Transverse colon (tissue), 4 donors: ENCODE measurements around the gene RAB10.

Source experiments
- EP300 ChIP-seq: sonication (generic); formaldehyde crosslinking; IDR thresholded peaks from one replicate; pipeline ENCODE4 v1.6.1; 2017; ENCODE audit warnings: antibody characterized with exemption, low read depth
- POLR2A ChIP-seq: fragments of 450-650 bp; IDR thresholded peaks from one replicate; pipeline ENCODE4 v1.6.1; 2016; ENCODE audit warnings: antibody characterized with exemption, mild to moderate bottlenecking, moderate library complexity
- POLR2AphosphoS5 ChIP-seq, 3 donors: sonication (generic); formaldehyde crosslinking; IDR thresholded peaks; one replicate each; pipeline ENCODE4 v1.6.1; 2016; ENCODE audit warnings: antibody characterized with exemption in 3 of 3
- TF ChIP-seq, protein P1 (sequence below), 5 experiments: fragments of 200-600 bp in 3 of 5; fragments of 450-650 bp in 2 of 5; sonication (generic) in 3 of 5; IDR thresholded peaks; 1 replicate in 2 of 5; 2 replicates in 3 of 5; pipeline ENCODE4 v1.5.1; 2016 to 2017; ENCODE audit warnings: antibody characterized with exemption in 5 of 5, inconsistent platforms in 3 of 5, mild to moderate bottlenecking in 2 of 5, moderate library complexity in 1 of 5

- TF ChIP-seq POLR2AphosphoS5 (IDR thresholded peaks at IDR 0.05) (no peak), POLR2A (no peak), EP300 (no peak)
- TF ChIP-seq, protein P1, sequence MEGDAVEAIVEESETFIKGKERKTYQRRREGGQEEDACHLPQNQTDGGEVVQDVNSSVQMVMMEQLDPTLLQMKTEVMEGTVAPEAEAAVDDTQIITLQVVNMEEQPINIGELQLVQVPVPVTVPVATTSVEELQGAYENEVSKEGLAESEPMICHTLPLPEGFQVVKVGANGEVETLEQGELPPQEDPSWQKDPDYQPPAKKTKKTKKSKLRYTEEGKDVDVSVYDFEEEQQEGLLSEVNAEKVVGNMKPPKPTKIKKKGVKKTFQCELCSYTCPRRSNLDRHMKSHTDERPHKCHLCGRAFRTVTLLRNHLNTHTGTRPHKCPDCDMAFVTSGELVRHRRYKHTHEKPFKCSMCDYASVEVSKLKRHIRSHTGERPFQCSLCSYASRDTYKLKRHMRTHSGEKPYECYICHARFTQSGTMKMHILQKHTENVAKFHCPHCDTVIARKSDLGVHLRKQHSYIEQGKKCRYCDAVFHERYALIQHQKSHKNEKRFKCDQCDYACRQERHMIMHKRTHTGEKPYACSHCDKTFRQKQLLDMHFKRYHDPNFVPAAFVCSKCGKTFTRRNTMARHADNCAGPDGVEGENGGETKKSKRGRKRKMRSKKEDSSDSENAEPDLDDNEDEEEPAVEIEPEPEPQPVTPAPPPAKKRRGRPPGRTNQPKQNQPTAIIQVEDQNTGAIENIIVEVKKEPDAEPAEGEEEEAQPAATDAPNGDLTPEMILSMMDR (IDR thresholded peaks at IDR 0.05) = no peak
Observed at GRCh38 chr2:26128176-26128575, 94.3 kb downstream of the RAB10 start.
